Peyer's patch (tissue), 4 donors: Measurements from ENCODE around the gene PXDN. TPM values are rescaled to one million over a fixed set of nuclear protein-coding genes. Genes with fewer than 3 reads are reported as not detected.
A peak's percentile ranks its signal among the peaks of the same experiment; 100 is the strongest.

Experiments
- DNase-seq, 3 donors: peaks; one replicate each; pipeline ENCODE4 v3.0.0-alpha.2; 2017 to 2019
- H3K27ac ChIP-seq, 4 donors: fragments of 200-600 bp; sonication (generic); one replicate each; pipeline ENCODE4 v1.5.1; 2016 to 2019
- H3K27me3 ChIP-seq, 2 donors: fragments of 200-600 bp; sonication (generic); one replicate each; pipeline ENCODE4 v1.5.1; 2019
- H3K36me3 ChIP-seq, 3 donors: fragments of 200-600 bp; sonication (generic); one replicate each; pipeline ENCODE4 v1.5.1; 2016 to 2019
- H3K4me1 ChIP-seq, 4 donors: fragments of 200-600 bp; sonication (generic); one replicate each; pipeline ENCODE4 v1.5.1; 2016 to 2019
- H3K4me3 ChIP-seq, 4 donors: fragments of 200-600 bp; sonication (generic); 1 replicate in 3 of 4; 2 replicates in 1 of 4; pipeline ENCODE4 v1.5.1; 2016 to 2019; ENCODE audit warnings: mild to moderate bottlenecking in 1 of 4
- H3K9me3 ChIP-seq, 4 donors: fragments of 200-600 bp; sonication (generic); one replicate each; pipeline ENCODE4 v1.5.1; 2016 to 2019; ENCODE audit warnings: mild to moderate bottlenecking in 1 of 4
- CTCF ChIP-seq, 6 experiments: fragments of 450-650 bp in 4 of 6; fragments of 200-600 bp in 2 of 6; sonication (generic) in 1 of 6; IDR thresholded peaks; one replicate each; pipeline ENCODE4 v1.5.1; 2017 to 2019; ENCODE audit warnings: antibody characterized with exemption in 6 of 6, mild to moderate bottlenecking in 3 of 6, moderate library complexity in 1 of 6
- POLR2A ChIP-seq, 2 donors: fragments of 450-650 bp; IDR thresholded peaks; one replicate each; pipeline ENCODE4 v1.5.1; 2017; ENCODE audit warnings: antibody characterized with exemption in 2 of 2, mild to moderate bottlenecking in 2 of 2, moderate library complexity in 2 of 2
- total RNA-seq, 4 donors: library from RNA; depleted of rRNA; stranded (reverse); fragments of >200 nt; gene quantifications; one replicate each; pipeline ENCODE4 v1.1.0, GENCODE V29; 2016

The PXDN gene
- total RNA-seq, 4 donors from 2014 or later = 7.5 to 148 (median 21.0) TPM

- no peak for TF ChIP-seq POLR2A (IDR thresholded peaks at IDR 0.05)
- TF ChIP-seq CTCF (IDR thresholded peaks at IDR 0.05) = no peak
- H3K36me3 ChIP-seq = no peaks in the 10 kb centered on the region
- no peak for DNase-seq
- H3K4me3 ChIP-seq = no peak overlapping the region
- no peaks in the 10 kb centered on the region for H3K4me1 ChIP-seq
- H3K27ac ChIP-seq = no peak overlapping the region
- no peaks in the 10 kb centered on the region for H3K27me3 ChIP-seq
- H3K9me3 ChIP-seq = no peaks in the 10 kb centered on the region
These were observed 124.2 kb downstream of the PXDN start for GRCh38 chr2:1620081-1620480.

GRCh38 chr2:1619556-1619955 lies 124.8 kb downstream of the PXDN start:
- Histone ChIP-seq H3K4me1 (no peaks in the 10 kb centered on the region), H3K27me3 (no peaks in the 10 kb centered on the region), H3K4me3 (no peak overlapping the region), H3K36me3 (no peaks in the 10 kb centered on the region), H3K27ac (no peak overlapping the region), H3K9me3 (no peaks in the 10 kb centered on the region)
- no peak for DNase-seq
- TF ChIP-seq CTCF (IDR thresholded peaks at IDR 0.05) (no peak), POLR2A (IDR thresholded peaks at IDR 0.05) (no peak)

GRCh38 chr2:1618974-1619373 lies 125.3 kb downstream of the PXDN start:
- no peaks in the 10 kb centered on the region for H3K9me3 ChIP-seq
- no peak for TF ChIP-seq CTCF (IDR thresholded peaks at IDR 0.05)
- no peak for TF ChIP-seq POLR2A (IDR thresholded peaks at IDR 0.05)
- H3K4me3 ChIP-seq = no peak overlapping the region
- H3K27me3 ChIP-seq = no peaks in the 10 kb centered on the region
- H3K27ac ChIP-seq = no peak overlapping the region
- no peaks in the 10 kb centered on the region for H3K36me3 ChIP-seq
- no peak for DNase-seq
- H3K4me1 ChIP-seq = no peaks in the 10 kb centered on the region

GRCh38 chr2:1618191-1618961 lies 125.9 kb downstream of the PXDN start:
- no peaks in the 10 kb centered on the region for H3K27me3 ChIP-seq

GRCh38 chr2:1617425-1618021 lies 126.8 kb downstream of the PXDN start:
- no peaks in the 10 kb centered on the region for H3K27me3 ChIP-seq
- DNase-seq = peak in 1 of 3 donors; percentile 43
- H3K4me3 ChIP-seq = no peak overlapping the region
- no peaks in the 10 kb centered on the region for H3K36me3 ChIP-seq
- H3K4me1 ChIP-seq = no peaks in the 10 kb centered on the region
- no peak overlapping the region for H3K27ac ChIP-seq
- no peak for TF ChIP-seq CTCF (IDR thresholded peaks at IDR 0.05)
- no peak for TF ChIP-seq POLR2A (IDR thresholded peaks at IDR 0.05)
- H3K9me3 ChIP-seq = no peaks in the 10 kb centered on the region

More at GRCh38 chr2:1618191-1618961, 125.9 kb downstream of the PXDN start:
- Histone ChIP-seq H3K4me3 (no peak overlapping the region), H3K36me3 (no peaks in the 10 kb centered on the region), H3K4me1 (no peaks in the 10 kb centered on the region), H3K27ac (no peak overlapping the region), H3K9me3 (no peaks in the 10 kb centered on the region)
- peak in 1 of 3 donors; percentile 35 for DNase-seq
- TF ChIP-seq POLR2A (IDR thresholded peaks at IDR 0.05) = no peak
- TF ChIP-seq CTCF (IDR thresholded peaks at IDR 0.05) = no peak
